Neural cell (in vitro differentiated cells): Measurements from ENCODE around the gene FBXO30. TPM values are rescaled to one million over a fixed set of nuclear protein-coding genes. Genes with fewer than 3 reads are reported as not detected.

ENCODE experiments used
- H2AFZ ChIP-seq: fragments of 200-600, 300-800 bp; sonication (generic), shearing (Covaris generic); 2 replicates; pipeline ENCODE4 v1.6.0; 2014; ENCODE audit warnings: low read depth, mild to moderate bottlenecking, antibody characterized with exemption, low read length, moderate library complexity
- H3F3A ChIP-seq: fragments of 200-600 bp; shearing (Covaris generic); 2 replicates; pipeline ENCODE4 v1.6.1; 2016; ENCODE audit warnings: mild to moderate bottlenecking, moderate library complexity, mixed read lengths, antibody characterized with exemption, low read length; ENCODE audit not compliant: insufficient read depth, poor library complexity, severe bottlenecking
- H3K27ac ChIP-seq: fragments of 200-600, 300-800 bp; sonication (generic), shearing (Covaris generic); 2 replicates; pipeline ENCODE4 v1.5.1; 2014; ENCODE audit warnings: mild to moderate bottlenecking, low read length, moderate library complexity
- H3K27me3 ChIP-seq: fragments of 300-800, 200-600 bp; sonication (generic), shearing (Covaris generic); 2 replicates; pipeline ENCODE4 v1.6.0; 2014; ENCODE audit warnings: mild to moderate bottlenecking, low read depth, low read length, moderate library complexity; ENCODE audit not compliant: insufficient read depth
- H3K36me3 ChIP-seq: fragments of 300-800, 200-600 bp; sonication (generic), shearing (Covaris generic); 2 replicates; pipeline ENCODE4 v1.5.1; 2014; ENCODE audit warnings: mild to moderate bottlenecking, antibody characterized with exemption, low read length, moderate library complexity; ENCODE audit not compliant: insufficient read depth
- H3K4me2 ChIP-seq: fragments of 300-800, 200-600 bp; sonication (generic), shearing (Covaris generic); 2 replicates; pipeline ENCODE4 v1.6.0; 2014; ENCODE audit warnings: mild to moderate bottlenecking, low read length
- H3K4me3 ChIP-seq: fragments of 300-800, 200-600 bp; sonication (generic), shearing (Covaris generic); 2 replicates; pipeline ENCODE4 v1.5.1; 2014; ENCODE audit warnings: mild to moderate bottlenecking, low read length, moderate library complexity
- H3K79me2 ChIP-seq: fragments of 200-600 bp; shearing (Covaris generic); replicated peaks from 2 replicates; pipeline ENCODE4 v1.6.0; 2014; ENCODE audit warnings: mild to moderate bottlenecking, low read length, moderate library complexity; ENCODE audit not compliant: insufficient read depth
- H3K9ac ChIP-seq: fragments of 300-800, 200-600 bp; sonication (generic), shearing (Covaris generic); 2 replicates; pipeline ENCODE4 v1.6.1; 2016; ENCODE audit warnings: mild to moderate bottlenecking, low read length, mixed read lengths
- H3K9me2 ChIP-seq: fragments of 200-600 bp; shearing (Covaris generic); 2 replicates; pipeline ENCODE4 v1.6.1; 2016; ENCODE audit warnings: mild to moderate bottlenecking, low read length, mixed read lengths; ENCODE audit not compliant: insufficient read depth
- H3K9me3 ChIP-seq: fragments of 200-600, 300-800 bp; sonication (generic), shearing (Covaris generic); 2 replicates; pipeline ENCODE4 v1.6.1; 2016; ENCODE audit warnings: mild to moderate bottlenecking, mixed run types, low read length, moderate library complexity, mixed read lengths
- H4K20me1 ChIP-seq: fragments of 200-600 bp; shearing (Covaris generic); 2 replicates; pipeline ENCODE4 v1.6.1; 2016; ENCODE audit warnings: mild to moderate bottlenecking, mixed run types; ENCODE audit not compliant: insufficient read depth
- EP300 ChIP-seq: fragments of 450-650 bp; conservative IDR thresholded peaks from 2 replicates; pipeline ENCODE4 v1.6.1; 2014; ENCODE audit warnings: antibody characterized with exemption, mild to moderate bottlenecking, moderate library complexity; ENCODE audit not compliant: poor library complexity, severe bottlenecking
- EZH2 ChIP-seq: fragments of 200-600, 300-800 bp; shearing (Covaris generic), sonication (generic); IDR thresholded peaks from 2 replicates; pipeline ENCODE4 v1.6.1; 2014; ENCODE audit warnings: antibody characterized with exemption, low read length, borderline replicate concordance, mild to moderate bottlenecking; ENCODE audit not compliant: insufficient read depth, poor library complexity, severe bottlenecking
- MXI1 ChIP-seq: fragments of 450-650 bp; conservative IDR thresholded peaks from 2 replicates; pipeline ENCODE4 v1.6.1; 2014; ENCODE audit warnings: antibody characterized with exemption, mild to moderate bottlenecking; ENCODE audit not compliant: poor library complexity, severe bottlenecking
- POLR2AphosphoS5 ChIP-seq: IDR thresholded peaks from 2 replicates; pipeline ENCODE4 v1.6.1; 2012
- RAD21 ChIP-seq: fragments of 450-650 bp; conservative IDR thresholded peaks from 2 replicates; pipeline ENCODE4 v1.6.1; 2014; ENCODE audit warnings: antibody characterized with exemption, mild to moderate bottlenecking, moderate library complexity
- SMC3 ChIP-seq: fragments of 450-650 bp; conservative IDR thresholded peaks from 2 replicates; pipeline ENCODE4 v1.6.1; 2014; ENCODE audit warnings: antibody characterized with exemption, mild to moderate bottlenecking, moderate library complexity; ENCODE audit not compliant: poor library complexity
- TAF1 ChIP-seq: IDR thresholded peaks from 2 replicates; pipeline ENCODE4 v1.6.1; 2012; ENCODE audit warnings: low read depth
- polyA plus RNA-seq: library from polyadenylated mRNA; depleted of rRNA; stranded (reverse); fragments of >200 nt; gene quantifications from 2 replicates; pipeline ENCODE4 v1.2.3, GENCODE V29; 2014
- TF ChIP-seq, protein P1 (sequence below): IDR thresholded peaks from 2 replicates; pipeline ENCODE4 v1.6.1; 2012; ENCODE audit warnings: borderline replicate concordance
- TF ChIP-seq, protein P2 (sequence below): fragments of 450-650 bp; IDR thresholded peaks from 2 replicates; pipeline ENCODE4 v1.5.1; 2014; ENCODE audit warnings: antibody characterized with exemption, mild to moderate bottlenecking, moderate library complexity; ENCODE audit not compliant: poor library complexity, severe bottlenecking

FBXO30 gene
- polyA plus RNA-seq, 1 donor from 2014 or later = 14.0 TPM

DNA sequence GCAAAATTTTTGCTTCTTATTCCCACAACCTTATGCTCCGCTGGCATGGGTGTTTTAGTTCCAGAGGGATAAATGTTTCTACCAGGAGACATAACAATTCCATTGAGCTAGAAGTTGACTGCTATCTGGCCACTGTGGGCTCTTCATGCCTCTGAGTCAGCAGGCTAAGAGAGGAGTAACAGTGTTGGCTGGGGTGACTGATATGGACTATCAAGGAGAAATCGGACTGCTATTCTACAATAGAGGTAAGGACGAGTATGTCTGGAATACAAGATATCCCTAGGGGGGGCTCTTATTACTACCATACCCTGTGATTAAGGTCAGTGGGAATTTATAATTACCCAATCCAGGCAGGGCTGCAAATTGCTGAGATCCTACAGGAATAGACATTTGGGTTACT is 26.9 kb downstream of the FBXO30 start:
- H3F3A ChIP-seq = no peaks in the 10 kb centered on the region
- no peak overlapping the region for H3K4me2 ChIP-seq
- H3K4me3 ChIP-seq = no peak overlapping the region
- H3K9me3 ChIP-seq = peaks cover 5% of the 10 kb centered on the region
- H4K20me1 ChIP-seq = no peaks in the 10 kb centered on the region
- H3K36me3 ChIP-seq = peaks cover 17% of the 10 kb centered on the region
- peaks cover under 1% of the 10 kb centered on the region for H3K79me2 ChIP-seq
- no peak overlapping the region for H3K9ac ChIP-seq
- H2AFZ ChIP-seq = no peak overlapping the region
- no peaks in the 10 kb centered on the region for H3K9me2 ChIP-seq
- H3K27me3 ChIP-seq = no peaks in the 10 kb centered on the region
- no peak overlapping the region for H3K27ac ChIP-seq
- TF ChIP-seq, protein P1, sequence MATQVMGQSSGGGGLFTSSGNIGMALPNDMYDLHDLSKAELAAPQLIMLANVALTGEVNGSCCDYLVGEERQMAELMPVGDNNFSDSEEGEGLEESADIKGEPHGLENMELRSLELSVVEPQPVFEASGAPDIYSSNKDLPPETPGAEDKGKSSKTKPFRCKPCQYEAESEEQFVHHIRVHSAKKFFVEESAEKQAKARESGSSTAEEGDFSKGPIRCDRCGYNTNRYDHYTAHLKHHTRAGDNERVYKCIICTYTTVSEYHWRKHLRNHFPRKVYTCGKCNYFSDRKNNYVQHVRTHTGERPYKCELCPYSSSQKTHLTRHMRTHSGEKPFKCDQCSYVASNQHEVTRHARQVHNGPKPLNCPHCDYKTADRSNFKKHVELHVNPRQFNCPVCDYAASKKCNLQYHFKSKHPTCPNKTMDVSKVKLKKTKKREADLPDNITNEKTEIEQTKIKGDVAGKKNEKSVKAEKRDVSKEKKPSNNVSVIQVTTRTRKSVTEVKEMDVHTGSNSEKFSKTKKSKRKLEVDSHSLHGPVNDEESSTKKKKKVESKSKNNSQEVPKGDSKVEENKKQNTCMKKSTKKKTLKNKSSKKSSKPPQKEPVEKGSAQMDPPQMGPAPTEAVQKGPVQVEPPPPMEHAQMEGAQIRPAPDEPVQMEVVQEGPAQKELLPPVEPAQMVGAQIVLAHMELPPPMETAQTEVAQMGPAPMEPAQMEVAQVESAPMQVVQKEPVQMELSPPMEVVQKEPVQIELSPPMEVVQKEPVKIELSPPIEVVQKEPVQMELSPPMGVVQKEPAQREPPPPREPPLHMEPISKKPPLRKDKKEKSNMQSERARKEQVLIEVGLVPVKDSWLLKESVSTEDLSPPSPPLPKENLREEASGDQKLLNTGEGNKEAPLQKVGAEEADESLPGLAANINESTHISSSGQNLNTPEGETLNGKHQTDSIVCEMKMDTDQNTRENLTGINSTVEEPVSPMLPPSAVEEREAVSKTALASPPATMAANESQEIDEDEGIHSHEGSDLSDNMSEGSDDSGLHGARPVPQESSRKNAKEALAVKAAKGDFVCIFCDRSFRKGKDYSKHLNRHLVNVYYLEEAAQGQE = no peak
- TF ChIP-seq TAF1 (no peak), POLR2AphosphoS5 (no peak), MXI1 (no peak), EZH2 (no peak), RAD21 (no peak), EP300 (no peak), SMC3 (no peak)
- TF ChIP-seq, protein P2, sequence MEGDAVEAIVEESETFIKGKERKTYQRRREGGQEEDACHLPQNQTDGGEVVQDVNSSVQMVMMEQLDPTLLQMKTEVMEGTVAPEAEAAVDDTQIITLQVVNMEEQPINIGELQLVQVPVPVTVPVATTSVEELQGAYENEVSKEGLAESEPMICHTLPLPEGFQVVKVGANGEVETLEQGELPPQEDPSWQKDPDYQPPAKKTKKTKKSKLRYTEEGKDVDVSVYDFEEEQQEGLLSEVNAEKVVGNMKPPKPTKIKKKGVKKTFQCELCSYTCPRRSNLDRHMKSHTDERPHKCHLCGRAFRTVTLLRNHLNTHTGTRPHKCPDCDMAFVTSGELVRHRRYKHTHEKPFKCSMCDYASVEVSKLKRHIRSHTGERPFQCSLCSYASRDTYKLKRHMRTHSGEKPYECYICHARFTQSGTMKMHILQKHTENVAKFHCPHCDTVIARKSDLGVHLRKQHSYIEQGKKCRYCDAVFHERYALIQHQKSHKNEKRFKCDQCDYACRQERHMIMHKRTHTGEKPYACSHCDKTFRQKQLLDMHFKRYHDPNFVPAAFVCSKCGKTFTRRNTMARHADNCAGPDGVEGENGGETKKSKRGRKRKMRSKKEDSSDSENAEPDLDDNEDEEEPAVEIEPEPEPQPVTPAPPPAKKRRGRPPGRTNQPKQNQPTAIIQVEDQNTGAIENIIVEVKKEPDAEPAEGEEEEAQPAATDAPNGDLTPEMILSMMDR = no peak

DNA sequence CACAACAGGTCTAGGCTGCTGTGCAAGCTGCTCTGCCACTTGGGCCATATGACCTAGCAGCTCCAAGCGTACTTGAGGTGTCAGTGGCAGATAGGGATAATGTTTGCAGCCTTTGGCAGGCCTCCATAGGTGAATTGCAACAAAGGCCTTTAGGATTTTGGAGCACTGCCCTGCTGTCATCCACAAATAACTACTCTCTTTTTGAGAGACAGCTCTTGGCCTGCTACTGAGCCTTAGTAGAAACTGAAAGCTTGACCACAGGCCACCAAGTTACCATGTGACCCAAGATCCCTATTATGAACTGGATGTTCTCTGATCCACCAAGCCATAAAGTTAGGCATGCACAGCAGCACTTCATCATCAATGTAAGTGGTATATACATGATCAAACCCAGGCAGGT is 29.9 kb downstream of the FBXO30 start:
- no peaks in the 10 kb centered on the region for H3K79me2 ChIP-seq
- H3K4me2 ChIP-seq = no peak overlapping the region
- TF ChIP-seq SMC3 = no peak
- no peak for TF ChIP-seq EP300
- TF ChIP-seq MXI1 = no peak
- no peak for TF ChIP-seq POLR2AphosphoS5
- TF ChIP-seq, protein P2 = no peak
- no peak for TF ChIP-seq EZH2
- no peak for TF ChIP-seq TAF1
- TF ChIP-seq, protein P1 = no peak
- no peak for TF ChIP-seq RAD21
- no peaks in the 10 kb centered on the region for H3K9me2 ChIP-seq
- no peak overlapping the region for H3K9ac ChIP-seq
- H3K9me3 ChIP-seq = peaks cover 8% of the 10 kb centered on the region
- H3K36me3 ChIP-seq = peaks cover 12% of the 10 kb centered on the region
- H3K27ac ChIP-seq = no peak overlapping the region
- H3K27me3 ChIP-seq = no peaks in the 10 kb centered on the region
- H2AFZ ChIP-seq = no peak overlapping the region
- H3K4me3 ChIP-seq = no peak overlapping the region
- H4K20me1 ChIP-seq = no peaks in the 10 kb centered on the region
- no peaks in the 10 kb centered on the region for H3F3A ChIP-seq
